ENCODE data around the gene H1-8. TPM values are rescaled to one million over a fixed set of nuclear protein-coding genes. Genes with fewer than 3 reads are reported as not detected.

Gene H1-8
- total RNA-seq, 1 experiment from 2014 or later: not detected

GRCh38 chr3:129525341-129525968, 17.5 kb upstream of the H1-8 start:
- no peaks in the 10 kb centered on the region for H3K79me2 ChIP-seq (ENCODE audit: low read length)
- no peak overlapping the region for H2AFZ ChIP-seq (ENCODE audit: low read length)
- H3F3A ChIP-seq (ENCODE audit: low read length, unreplicated experiment): no peaks in the 10 kb centered on the region
- TF ChIP-seq CTCF (conservative IDR thresholded peaks at IDR 0.05; ENCODE audit: low read depth, low read length) (no peak), EZH2phosphoT487 (IDR thresholded peaks at IDR 0.05; ENCODE audit: borderline replicate concordance, low read length) (no peak), EZH2 (IDR thresholded peaks at IDR 0.05; ENCODE audit: low read length, unreplicated experiment) (no peak)
- no peak for DNase-seq
- H3K4me3 ChIP-seq (ENCODE audit: low read length): no peak overlapping the region
- H3K9me3 ChIP-seq (ENCODE audit: low read length): no peaks in the 10 kb centered on the region
- no peak overlapping the region for H3K4me2 ChIP-seq (ENCODE audit: low read length)
- H3K4me1 ChIP-seq (ENCODE audit: insufficient read depth, low read length): no peaks in the 10 kb centered on the region
- no peaks in the 10 kb centered on the region for H3K27me3 ChIP-seq (ENCODE audit: low read length)
- H3K36me3 ChIP-seq (ENCODE audit: low read depth, low read length): no peaks in the 10 kb centered on the region
- no peak overlapping the region for H3K27ac ChIP-seq (ENCODE audit: low read length)
- intact Hi-C loops (cut with micrococcal nuclease): no loop called here
- H3K9me2 ChIP-seq (replicated peaks; ENCODE audit: low read length): no peaks in the 10 kb centered on the region
- POLR2A ChIA-PET (ENCODE audit: unreplicated experiment): no interaction called here
- CTCF ChIA-PET: no interaction called here
- no peak for ATAC-seq
- BruUV-seq (replicated peaks): no TSS peak
- no peak overlapping the region for H3K9ac ChIP-seq (ENCODE audit: low read length)
- no peaks in the 10 kb centered on the region for H4K20me1 ChIP-seq (ENCODE audit: low read length)

- ChIA-PET POLR2A (ENCODE audit: unreplicated experiment) (no interaction called here), CTCF (no interaction called here)
- H3K79me2 ChIP-seq (ENCODE audit: low read length): no peaks in the 10 kb centered on the region
- TF ChIP-seq EZH2phosphoT487 (IDR thresholded peaks at IDR 0.05; ENCODE audit: borderline replicate concordance, low read length) (no peak), EZH2 (IDR thresholded peaks at IDR 0.05; ENCODE audit: low read length, unreplicated experiment) (no peak), CTCF (conservative IDR thresholded peaks at IDR 0.05; ENCODE audit: low read depth, low read length) (no peak)
- H3K9me3 ChIP-seq (ENCODE audit: low read length): no peaks in the 10 kb centered on the region
- BruUV-seq (replicated peaks): no TSS peak
- H3K4me3 ChIP-seq (ENCODE audit: low read length): no peak overlapping the region
- H3K36me3 ChIP-seq (ENCODE audit: low read depth, low read length): no peaks in the 10 kb centered on the region
- intact Hi-C loops (cut with micrococcal nuclease): no loop called here
- no peak overlapping the region for H2AFZ ChIP-seq (ENCODE audit: low read length)
- DNase-seq (no peak), ATAC-seq (no peak)
- H3K9me2 ChIP-seq (replicated peaks; ENCODE audit: low read length): no peaks in the 10 kb centered on the region
- no peaks in the 10 kb centered on the region for H3F3A ChIP-seq (ENCODE audit: low read length, unreplicated experiment)
- no peaks in the 10 kb centered on the region for H4K20me1 ChIP-seq (ENCODE audit: low read length)
- no peak overlapping the region for H3K4me2 ChIP-seq (ENCODE audit: low read length)
- H3K4me1 ChIP-seq (ENCODE audit: insufficient read depth, low read length): no peaks in the 10 kb centered on the region
- H3K27me3 ChIP-seq (ENCODE audit: low read length): no peaks in the 10 kb centered on the region
- H3K27ac ChIP-seq (ENCODE audit: low read length): no peak overlapping the region
- H3K9ac ChIP-seq (ENCODE audit: low read length): no peak overlapping the region
Measured at GRCh38 chr3:129526121-129526900, 16.7 kb upstream of the H1-8 start.

GRCh38 chr3:129527262-129527661, 15.7 kb upstream of the H1-8 start:
- no peaks in the 10 kb centered on the region for H3K9me2 ChIP-seq (replicated peaks; ENCODE audit: low read length)
- DNase-seq (no peak), ATAC-seq (no peak)
- CTCF ChIA-PET: no interaction called here
- H3K27me3 ChIP-seq (ENCODE audit: low read length): no peaks in the 10 kb centered on the region
- no peak overlapping the region for H3K9ac ChIP-seq (ENCODE audit: low read length)
- H3K27ac ChIP-seq (ENCODE audit: low read length): no peak overlapping the region
- TF ChIP-seq EZH2phosphoT487 (IDR thresholded peaks at IDR 0.05; ENCODE audit: borderline replicate concordance, low read length) (no peak), EZH2 (IDR thresholded peaks at IDR 0.05; ENCODE audit: low read length, unreplicated experiment) (no peak), CTCF (conservative IDR thresholded peaks at IDR 0.05; ENCODE audit: low read depth, low read length) (no peak)
- H3K4me1 ChIP-seq (ENCODE audit: insufficient read depth, low read length): no peaks in the 10 kb centered on the region
- H3K4me2 ChIP-seq (ENCODE audit: low read length): no peak overlapping the region
- no peaks in the 10 kb centered on the region for H3K36me3 ChIP-seq (ENCODE audit: low read depth, low read length)
- no peak overlapping the region for H2AFZ ChIP-seq (ENCODE audit: low read length)
- intact Hi-C loops (cut with micrococcal nuclease): no loop called here
- H4K20me1 ChIP-seq (ENCODE audit: low read length): no peaks in the 10 kb centered on the region
- no TSS peak for BruUV-seq (replicated peaks)
- POLR2A ChIA-PET (ENCODE audit: unreplicated experiment): no interaction called here
- H3F3A ChIP-seq (ENCODE audit: low read length, unreplicated experiment): no peaks in the 10 kb centered on the region
- no peaks in the 10 kb centered on the region for H3K9me3 ChIP-seq (ENCODE audit: low read length)
- H3K4me3 ChIP-seq (ENCODE audit: low read length): no peak overlapping the region
- no peaks in the 10 kb centered on the region for H3K79me2 ChIP-seq (ENCODE audit: low read length)

Data from PC-3 (cell line).